Mesendoderm (in vitro differentiated cells): ENCODE data around the gene PLA2G6.

Experiments
- DNase-seq: peaks from one replicate; pipeline ENCODE4 v3.0.0; 2013
- H2AK5ac ChIP-seq: 2 replicates; pipeline ENCODE4 v1.6.1; 2013; ENCODE audit warnings: low read length, inconsistent platforms
- H2BK120ac ChIP-seq: 2 replicates; pipeline ENCODE4 v1.6.1; 2013; ENCODE audit warnings: low read depth, mild to moderate bottlenecking, low read length, moderate library complexity, mixed read lengths
- H2BK15ac ChIP-seq: replicated peaks from 2 replicates; pipeline ENCODE4 v1.6.1; 2013; ENCODE audit warnings: low read depth, mild to moderate bottlenecking, moderate library complexity
- H2BK5ac ChIP-seq: 2 replicates; pipeline ENCODE4 v1.6.1; 2013; ENCODE audit warnings: low read length, inconsistent platforms
- H3K18ac ChIP-seq: 2 replicates; pipeline ENCODE4 v1.6.1; 2013; ENCODE audit warnings: mild to moderate bottlenecking, low read length, mixed read lengths
- H3K23ac ChIP-seq: one replicate; pipeline ENCODE4 v1.6.1; 2013; ENCODE audit warnings: low read length
- H3K27ac ChIP-seq: 2 replicates; pipeline ENCODE4 v1.5.1; 2013; ENCODE audit warnings: low read depth, mild to moderate bottlenecking, inconsistent platforms, low read length, moderate library complexity
- H3K27me3 ChIP-seq: 2 replicates; pipeline ENCODE4 v1.6.1; 2013; ENCODE audit warnings: low read length, control low read depth, mild to moderate bottlenecking, inconsistent platforms; ENCODE audit not compliant: insufficient read depth, poor library complexity
- H3K36me3 ChIP-seq: 2 replicates; pipeline ENCODE4 v1.6.1; 2013; ENCODE audit warnings: low read length, inconsistent platforms; ENCODE audit not compliant: control insufficient read depth, insufficient read depth
- H3K4ac ChIP-seq: one replicate; pipeline ENCODE4 v1.6.1; 2013; ENCODE audit warnings: low read depth, mild to moderate bottlenecking, low read length, moderate library complexity
- H3K4me1 ChIP-seq: 2 replicates; pipeline ENCODE4 v1.6.1; 2013; ENCODE audit warnings: low read depth, low read length, inconsistent platforms; ENCODE audit not compliant: control insufficient read depth
- H3K4me2 ChIP-seq: 2 replicates; pipeline ENCODE4 v1.6.1; 2013; ENCODE audit warnings: low read length
- H3K4me3 ChIP-seq: 2 replicates; pipeline ENCODE4 v1.5.1; 2013; ENCODE audit warnings: mild to moderate bottlenecking, low read length
- H3K56ac ChIP-seq: one replicate; pipeline ENCODE4 v1.6.1; 2013; ENCODE audit warnings: low read length
- H3K79me1 ChIP-seq: 2 replicates; pipeline ENCODE4 v1.6.1; 2013; ENCODE audit warnings: low read length, inconsistent platforms
- H3K79me2 ChIP-seq: 2 replicates; pipeline ENCODE4 v1.6.1; 2013; ENCODE audit warnings: mild to moderate bottlenecking, low read length; ENCODE audit not compliant: control insufficient read depth, insufficient read depth
- H3K9ac ChIP-seq: 2 replicates; pipeline ENCODE4 v1.6.1; 2013; ENCODE audit warnings: low read length, inconsistent platforms
- H4K5ac ChIP-seq: one replicate; pipeline ENCODE4 v1.6.1; 2013; ENCODE audit warnings: low read length
- H4K8ac ChIP-seq: one replicate; pipeline ENCODE4 v1.6.1; 2013; ENCODE audit warnings: low read depth, mild to moderate bottlenecking, control low read depth, low read length, moderate library complexity
- WGBS: extraction: QIAGEN DNeasy Blood & Tissue Kit; methylation state at CpG from one replicate; pipeline ENCODE4 v1.1.7; 2013; ENCODE audit warnings: low lambda C conversion rate, missing lambda C conversion rate; ENCODE audit not compliant: insufficient coverage; ENCODE audit errors: extremely low coverage; 5-methylcytosine and 5-hydroxymethylcytosine counted together

The PLA2G6 gene

GRCh38 chr22:38097557-38098409, 83.8 kb downstream of the PLA2G6 start:
- H4K8ac ChIP-seq: no peak overlapping the region
- peak; percentile 94 for DNase-seq
- no peak overlapping the region for H3K27ac ChIP-seq
- no peak overlapping the region for H2AK5ac ChIP-seq
- H3K4ac ChIP-seq: no peak overlapping the region
- peak overlapping the region; percentile 76 for H3K9ac ChIP-seq
- no CpG with 5 or more reads among the region's 32 CpGs for WGBS
- H3K4me2 ChIP-seq: peak overlapping the region; percentile 86
- H3K27me3 ChIP-seq: no peaks in the 10 kb centered on the region
- no peak overlapping the region for H2BK15ac ChIP-seq
- H3K4me1 ChIP-seq: no peaks in the 10 kb centered on the region
- H2BK5ac ChIP-seq: no peak overlapping the region
- H3K18ac ChIP-seq: no peak overlapping the region
- H3K36me3 ChIP-seq: no peaks in the 10 kb centered on the region
- H3K56ac ChIP-seq: peak overlapping the region; percentile 80
- H3K23ac ChIP-seq: no peak overlapping the region
- H4K5ac ChIP-seq: no peak overlapping the region
- no peaks in the 10 kb centered on the region for H3K79me1 ChIP-seq
- H3K79me2 ChIP-seq: no peaks in the 10 kb centered on the region
- peak overlapping the region; percentile 30 for H3K4me3 ChIP-seq
- no peak overlapping the region for H2BK120ac ChIP-seq

- Histone ChIP-seq H3K56ac (peak overlapping the region; percentile 80), H3K9ac (peak overlapping the region; percentile 76), H3K36me3 (no peaks in the 10 kb centered on the region), H3K79me1 (no peaks in the 10 kb centered on the region), H3K23ac (no peak overlapping the region), H3K27ac (no peak overlapping the region), H2BK120ac (no peak overlapping the region), H4K5ac (no peak overlapping the region), H3K4ac (no peak overlapping the region), H3K4me2 (peak overlapping the region; percentile 86), H3K18ac (no peak overlapping the region), H3K27me3 (no peaks in the 10 kb centered on the region), H2BK15ac (no peak overlapping the region), H2AK5ac (no peak overlapping the region), H3K4me3 (no peak overlapping the region), H2BK5ac (no peak overlapping the region), H4K8ac (no peak overlapping the region), H3K4me1 (no peaks in the 10 kb centered on the region), H3K79me2 (no peaks in the 10 kb centered on the region)
- WGBS: no CpG with 5 or more reads among the region's 15 CpGs
- DNase-seq: no peak
Measured at GRCh38 chr22:38097058-38097457, 84.6 kb downstream of the PLA2G6 start.

GRCh38 chr22:38089474-38089851, 92.2 kb downstream of the PLA2G6 start:
- Histone ChIP-seq H2BK120ac (peak overlapping the region; percentile 32), H3K79me2 (no peaks in the 10 kb centered on the region), H2BK5ac (no peak overlapping the region), H3K18ac (peak overlapping the region; percentile 57), H3K4me3 (no peak overlapping the region), H3K27me3 (no peaks in the 10 kb centered on the region), H3K36me3 (no peaks in the 10 kb centered on the region), H3K4me2 (peak overlapping the region; percentile 8), H2AK5ac (no peak overlapping the region), H3K4ac (no peak overlapping the region), H4K8ac (no peak overlapping the region), H3K4me1 (no peaks in the 10 kb centered on the region), H3K9ac (peak overlapping the region; percentile 59), H2BK15ac (no peak overlapping the region), H3K23ac (no peak overlapping the region), H4K5ac (no peak overlapping the region), H3K56ac (peak overlapping the region; percentile 8), H3K79me1 (no peaks in the 10 kb centered on the region), H3K27ac (no peak overlapping the region)
- DNase-seq: no peak
- no CpG with 5 or more reads among the region's 34 CpGs for WGBS

- no peak overlapping the region for H2BK15ac ChIP-seq
- no peaks in the 10 kb centered on the region for H3K4me1 ChIP-seq
- no peak overlapping the region for H4K8ac ChIP-seq
- H4K5ac ChIP-seq: no peak overlapping the region
- H3K4me2 ChIP-seq: peak overlapping the region; percentile 52
- H3K23ac ChIP-seq: no peak overlapping the region
- DNase-seq: no peak
- H3K27me3 ChIP-seq: no peaks in the 10 kb centered on the region
- peak overlapping the region; percentile 42 for H3K56ac ChIP-seq
- H3K4ac ChIP-seq: peak overlapping the region; percentile 25
- H3K18ac ChIP-seq: peak overlapping the region; percentile 57
- H3K36me3 ChIP-seq: no peaks in the 10 kb centered on the region
- WGBS: no CpG with 5 or more reads among the region's 85 CpGs
- no peak overlapping the region for H3K27ac ChIP-seq
- H3K79me1 ChIP-seq: no peaks in the 10 kb centered on the region
- H2BK120ac ChIP-seq: peak overlapping the region; percentile 32
- no peak overlapping the region for H3K4me3 ChIP-seq
- no peak overlapping the region for H2BK5ac ChIP-seq
- no peak overlapping the region for H2AK5ac ChIP-seq
- H3K79me2 ChIP-seq: no peaks in the 10 kb centered on the region
- H3K9ac ChIP-seq: peak overlapping the region; percentile 59
Measured at GRCh38 chr22:38088629-38089473, 92.8 kb downstream of the PLA2G6 start.

GRCh38 chr22:38087855-38088254, 93.8 kb downstream of the PLA2G6 start:
- no peak overlapping the region for H3K56ac ChIP-seq
- H2BK15ac ChIP-seq: no peak overlapping the region
- no peaks in the 10 kb centered on the region for H3K27me3 ChIP-seq

More at GRCh38 chr22:38087855-38088254, 93.8 kb downstream of the PLA2G6 start:
- H3K36me3 ChIP-seq: no peaks in the 10 kb centered on the region
- no peak overlapping the region for H3K9ac ChIP-seq
- WGBS: no CpG with 5 or more reads among the region's 12 CpGs
- H3K18ac ChIP-seq: no peak overlapping the region
- H3K23ac ChIP-seq: no peak overlapping the region
- no peak overlapping the region for H3K27ac ChIP-seq
- H3K79me1 ChIP-seq: no peaks in the 10 kb centered on the region
- no peak overlapping the region for H2BK5ac ChIP-seq
- H3K4me1 ChIP-seq: no peaks in the 10 kb centered on the region
- no peak overlapping the region for H4K5ac ChIP-seq
- no peak overlapping the region for H2BK120ac ChIP-seq
- no peaks in the 10 kb centered on the region for H3K79me2 ChIP-seq
- H3K4me3 ChIP-seq: no peak overlapping the region
- H3K4ac ChIP-seq: no peak overlapping the region
- no peak overlapping the region for H3K4me2 ChIP-seq
- no peak overlapping the region for H2AK5ac ChIP-seq
- DNase-seq: no peak
- H4K8ac ChIP-seq: no peak overlapping the region
